GM15510 (cell line): ENCODE measurements around the gene ZDHHC19.

Source experiments
- POLR2A ChIP-seq: IDR thresholded peaks from 3 replicates; pipeline ENCODE4 v1.6.1; 2011; ENCODE audit warnings: borderline replicate concordance; ENCODE audit not compliant: insufficient read length; ENCODE audit errors: extremely low read depth

Gene ZDHHC19

GRCh38 chr3:196175116-196175625 is 36.0 kb downstream of the ZDHHC19 start:
- no peak for TF ChIP-seq POLR2A

GRCh38 chr3:196174652-196175051 is 36.5 kb downstream of the ZDHHC19 start:
- TF ChIP-seq POLR2A = no peak

- no peak for TF ChIP-seq POLR2A
These were observed 41.4 kb downstream of the ZDHHC19 start for GRCh38 chr3:196169836-196170240.

- no peak for TF ChIP-seq POLR2A
These were observed 42.3 kb downstream of the ZDHHC19 start for GRCh38 chr3:196168808-196169391.

- TF ChIP-seq POLR2A = no peak
These were observed 44.5 kb downstream of the ZDHHC19 start for GRCh38 chr3:196166741-196167140.

GRCh38 chr3:196165850-196166249 is 45.4 kb downstream of the ZDHHC19 start:
- no peak for TF ChIP-seq POLR2A

- TF ChIP-seq POLR2A = no peak
These were observed 46.6 kb downstream of the ZDHHC19 start for GRCh38 chr3:196164576-196164975.

- TF ChIP-seq POLR2A = no peak
These were observed 47.3 kb downstream of the ZDHHC19 start for GRCh38 chr3:196163666-196164493.

GRCh38 chr3:196163212-196163611 is 48.0 kb downstream of the ZDHHC19 start:
- no peak for TF ChIP-seq POLR2A

GRCh38 chr3:196162679-196163078 is 48.5 kb downstream of the ZDHHC19 start:
- TF ChIP-seq POLR2A = no peak

GRCh38 chr3:196159952-196160804 is 51.0 kb downstream of the ZDHHC19 start:
- TF ChIP-seq POLR2A = peak; percentile 56

GRCh38 chr3:196159526-196159925 is 51.7 kb downstream of the ZDHHC19 start:
- TF ChIP-seq POLR2A = no peak

GRCh38 chr3:196156160-196156559 is 55.0 kb downstream of the ZDHHC19 start:
- TF ChIP-seq POLR2A = no peak

GRCh38 chr3:196150481-196150880 is 60.7 kb downstream of the ZDHHC19 start:
- TF ChIP-seq POLR2A = no peak

- no peak for TF ChIP-seq POLR2A
These were observed 61.3 kb downstream of the ZDHHC19 start for GRCh38 chr3:196149831-196150301.
